Fibroblast of lung (primary cell): Measurements from ENCODE around the gene MTMR6. TPM values are rescaled to one million over a fixed set of nuclear protein-coding genes. Genes with fewer than 3 reads are reported as not detected.
A peak's percentile ranks its signal among the peaks of the same experiment; 100 is the strongest.

Source experiments
- DNase-seq, 2 donors: peaks; one replicate each; pipeline versions ENCODE4 v3.0.0 to v3.0.0-alpha.2; 2010; ENCODE audit warnings: low read depth in 2 of 2
- H2AFZ ChIP-seq: 2 replicates; pipeline ENCODE4 v1.5.1; 2012; ENCODE audit warnings: low read length, control low read depth, inconsistent platforms
- H3K27ac ChIP-seq: 2 replicates; pipeline ENCODE4 v1.5.1; 2011; ENCODE audit warnings: low read length, control low read depth; ENCODE audit not compliant: insufficient read depth
- H3K27me3 ChIP-seq: 2 replicates; pipeline ENCODE4 v1.5.1; 2011; ENCODE audit warnings: mild to moderate bottlenecking, low read length; ENCODE audit not compliant: control insufficient read depth, insufficient read depth
- H3K36me3 ChIP-seq: 2 replicates; pipeline ENCODE4 v1.5.1; 2011; ENCODE audit warnings: low read length; ENCODE audit not compliant: control insufficient read depth, insufficient read depth
- H3K4me1 ChIP-seq: 2 replicates; pipeline ENCODE4 v1.5.1; 2011; ENCODE audit warnings: low read length; ENCODE audit not compliant: control insufficient read depth, insufficient read depth; ENCODE audit errors: extremely low read depth
- H3K4me2 ChIP-seq: 2 replicates; pipeline ENCODE4 v1.5.1; 2011; ENCODE audit warnings: low read length, control low read depth; ENCODE audit not compliant: insufficient read depth; ENCODE audit errors: extremely low read depth
- H3K4me3 ChIP-seq, 4 experiments: fragments of 200-600 bp in 1 of 4; sonication (generic) in 1 of 4; replicated peaks in 1 of 4; 2 replicates each; pipeline ENCODE4 v1.5.1; 2011 to 2016; ENCODE audit warnings: low read length in 4 of 4, low read depth in 3 of 4, mild to moderate bottlenecking in 3 of 4, control low read depth in 2 of 4, inconsistent platforms in 1 of 4, mixed read lengths in 1 of 4; ENCODE audit not compliant: insufficient read depth in 1 of 4; ENCODE audit errors: control extremely low read depth in 1 of 4
- H3K79me2 ChIP-seq: 2 replicates; pipeline ENCODE4 v1.5.1; 2012; ENCODE audit warnings: mild to moderate bottlenecking, low read length, inconsistent platforms; ENCODE audit not compliant: control insufficient read depth, insufficient read depth
- H3K9ac ChIP-seq: 2 replicates; pipeline ENCODE4 v1.5.1; 2011; ENCODE audit warnings: mild to moderate bottlenecking, low read length, control low read depth; ENCODE audit not compliant: insufficient read depth
- H3K9me3 ChIP-seq: 2 replicates; pipeline ENCODE4 v1.5.1; 2012; ENCODE audit warnings: low read depth, low read length; ENCODE audit not compliant: control insufficient read depth, insufficient read depth
- H4K20me1 ChIP-seq: 2 replicates; pipeline ENCODE4 v1.5.1; 2011; ENCODE audit warnings: low read length; ENCODE audit not compliant: control insufficient read depth, insufficient read depth; ENCODE audit errors: extremely low read depth
- EZH2 ChIP-seq: IDR thresholded peaks from 2 replicates; pipeline ENCODE4 v1.5.1; 2012; ENCODE audit warnings: low read length, control low read depth, mild to moderate bottlenecking; ENCODE audit errors: missing control alignments
- polyA plus RNA-seq, 2 donors: library from polyadenylated mRNA; depleted of rRNA in 1 of 2; stranded (reverse) in 1 of 2; unstranded in 1 of 2; fragments of >200 nt; gene quantifications; 2 replicates each; pipeline ENCODE4 v1.2.1, GENCODE V29; 2011 to 2012; ENCODE audit warnings: missing spikeins in 1 of 2
- total RNA-seq: library from RNA; depleted of rRNA; stranded (reverse); fragments of >200 nt; gene quantifications from 2 replicates; pipeline ENCODE4 v1.2.1, GENCODE V29; 2014
- TF ChIP-seq, protein P1 (sequence below), 2 donors: IDR thresholded peaks in 1 of 2; conservative IDR thresholded peaks in 1 of 2; 1 replicate in 1 of 2; 2 replicates in 1 of 2; pipeline ENCODE4 v1.5.1; 2011 to 2012; ENCODE audit warnings: low read length in 2 of 2, control low read depth in 1 of 2, inconsistent platforms in 1 of 2, low read depth in 1 of 2, mild to moderate bottlenecking in 1 of 2

Gene MTMR6
- total and polyA plus RNA-seq, 2 donors (not counting 1 experiment from before 2014, with no cell fraction given) = 20.7 to 22.5 TPM

DNA sequence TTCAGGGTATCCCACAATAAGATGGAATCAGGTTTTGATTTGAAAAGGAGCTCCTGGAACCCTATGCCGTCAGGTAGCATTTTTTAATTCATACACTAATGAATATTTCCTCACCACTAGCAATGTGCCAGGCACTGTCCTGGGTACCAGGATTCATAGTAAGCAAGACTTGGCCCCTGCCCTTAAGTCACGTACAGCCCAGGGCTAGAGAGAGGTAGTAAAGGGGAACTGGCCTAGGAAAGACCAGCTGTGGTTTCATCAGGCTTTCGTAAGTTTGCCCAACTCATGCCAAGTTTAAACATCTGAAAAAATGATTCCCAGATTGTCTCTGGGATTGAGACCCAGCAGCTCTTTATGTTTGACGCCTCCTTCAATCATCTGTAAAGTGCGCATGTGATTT lies 69.3 kb downstream of the MTMR6 start:
- Histone ChIP-seq H3K9ac (no peak overlapping the region), H3K27ac (no peak overlapping the region), H3K79me2 (no peaks in the 10 kb centered on the region), H3K4me1 (no peaks in the 10 kb centered on the region), H3K36me3 (no peaks in the 10 kb centered on the region), H3K27me3 (no peaks in the 10 kb centered on the region), H4K20me1 (no peaks in the 10 kb centered on the region), H3K9me3 (no peaks in the 10 kb centered on the region), H2AFZ (no peak overlapping the region), H3K4me3 (no peak overlapping the region), H3K4me2 (no peak overlapping the region)
- DNase-seq = no peak
- no peak for TF ChIP-seq EZH2
- TF ChIP-seq, protein P1, sequence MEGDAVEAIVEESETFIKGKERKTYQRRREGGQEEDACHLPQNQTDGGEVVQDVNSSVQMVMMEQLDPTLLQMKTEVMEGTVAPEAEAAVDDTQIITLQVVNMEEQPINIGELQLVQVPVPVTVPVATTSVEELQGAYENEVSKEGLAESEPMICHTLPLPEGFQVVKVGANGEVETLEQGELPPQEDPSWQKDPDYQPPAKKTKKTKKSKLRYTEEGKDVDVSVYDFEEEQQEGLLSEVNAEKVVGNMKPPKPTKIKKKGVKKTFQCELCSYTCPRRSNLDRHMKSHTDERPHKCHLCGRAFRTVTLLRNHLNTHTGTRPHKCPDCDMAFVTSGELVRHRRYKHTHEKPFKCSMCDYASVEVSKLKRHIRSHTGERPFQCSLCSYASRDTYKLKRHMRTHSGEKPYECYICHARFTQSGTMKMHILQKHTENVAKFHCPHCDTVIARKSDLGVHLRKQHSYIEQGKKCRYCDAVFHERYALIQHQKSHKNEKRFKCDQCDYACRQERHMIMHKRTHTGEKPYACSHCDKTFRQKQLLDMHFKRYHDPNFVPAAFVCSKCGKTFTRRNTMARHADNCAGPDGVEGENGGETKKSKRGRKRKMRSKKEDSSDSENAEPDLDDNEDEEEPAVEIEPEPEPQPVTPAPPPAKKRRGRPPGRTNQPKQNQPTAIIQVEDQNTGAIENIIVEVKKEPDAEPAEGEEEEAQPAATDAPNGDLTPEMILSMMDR (conservative IDR thresholded peaks at IDR 0.05 in 1 of 2, IDR thresholded peaks at IDR 0.05 in 1 of 2; ENCODE audit: low read depth in 1 of 2, low read length in 2 of 2) = no peak

DNA sequence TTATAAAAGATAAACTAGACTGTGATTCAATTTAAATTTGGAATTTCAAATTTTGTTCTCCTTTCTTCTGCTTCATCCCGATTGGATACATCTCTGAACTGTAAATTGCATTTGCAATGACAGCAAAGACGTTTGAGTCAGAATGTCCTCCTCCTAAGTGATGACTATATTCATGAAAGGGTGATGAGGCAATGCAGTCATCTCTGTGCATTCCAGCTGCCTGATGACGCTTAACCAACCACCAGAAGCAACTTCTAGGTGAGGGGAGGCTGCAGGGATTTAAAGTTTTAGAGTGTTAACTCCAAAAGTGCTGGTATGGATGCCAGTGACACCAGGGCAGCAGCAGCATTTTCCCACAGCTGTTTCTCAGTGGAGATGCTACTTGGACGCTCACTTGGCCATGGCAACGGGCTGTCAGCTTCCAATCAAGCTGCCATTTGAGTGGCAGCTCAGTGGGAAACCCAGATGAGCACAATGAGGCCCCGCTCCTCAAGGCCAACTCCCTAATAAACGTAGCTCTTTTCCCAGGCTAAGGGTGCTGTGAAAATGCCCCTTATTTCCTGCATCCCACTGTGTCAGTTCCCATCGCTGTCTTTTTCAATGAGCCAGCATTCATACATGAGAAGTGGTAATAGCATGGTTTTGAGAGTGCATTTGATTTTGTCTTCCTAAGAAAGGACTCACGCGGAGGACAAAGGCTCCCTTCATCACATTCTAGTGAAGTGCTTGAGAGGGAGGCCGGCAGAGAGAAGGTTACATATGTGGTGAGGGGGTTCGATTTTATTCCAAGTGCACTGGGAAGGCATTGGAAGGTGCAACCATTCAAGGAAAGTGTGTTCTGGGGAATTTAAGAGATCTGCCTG lies 70.0 kb downstream of the MTMR6 start:
- Histone ChIP-seq H3K9me3 (no peaks in the 10 kb centered on the region), H2AFZ (no peak overlapping the region), H3K36me3 (no peaks in the 10 kb centered on the region), H3K79me2 (no peaks in the 10 kb centered on the region), H4K20me1 (no peaks in the 10 kb centered on the region), H3K27ac (no peak overlapping the region), H3K27me3 (no peaks in the 10 kb centered on the region), H3K4me2 (no peak overlapping the region), H3K4me1 (no peaks in the 10 kb centered on the region), H3K4me3 (no peak overlapping the region), H3K9ac (no peak overlapping the region)
- DNase-seq = peak; percentile 28 to 62
- TF ChIP-seq EZH2 = no peak
- TF ChIP-seq, protein P1 (conservative IDR thresholded peaks at IDR 0.05 in 1 of 2, IDR thresholded peaks at IDR 0.05 in 1 of 2; ENCODE audit: low read depth in 1 of 2, low read length in 2 of 2) = no peak

DNA sequence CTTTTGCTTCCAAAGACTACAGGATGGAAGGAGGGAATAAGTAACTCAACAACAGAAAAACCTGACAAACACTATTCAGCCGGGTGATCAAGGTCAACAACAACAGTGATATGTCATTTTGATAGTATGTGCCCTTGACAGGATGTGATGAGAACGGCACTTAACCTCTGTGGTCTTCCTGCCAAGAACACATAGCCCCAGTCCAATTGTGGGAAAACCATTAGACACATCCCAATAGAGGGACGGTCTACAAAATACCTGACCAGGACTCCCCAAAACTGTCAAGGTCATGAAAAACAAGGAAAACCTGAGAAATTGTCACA lies 72.1 kb downstream of the MTMR6 start:
- Histone ChIP-seq H3K27ac (no peak overlapping the region), H3K4me1 (no peaks in the 10 kb centered on the region), H3K27me3 (no peaks in the 10 kb centered on the region), H3K4me3 (no peak overlapping the region), H3K9me3 (no peaks in the 10 kb centered on the region), H3K4me2 (no peak overlapping the region), H2AFZ (no peak overlapping the region), H4K20me1 (no peaks in the 10 kb centered on the region), H3K79me2 (no peaks in the 10 kb centered on the region), H3K9ac (no peak overlapping the region), H3K36me3 (no peaks in the 10 kb centered on the region)
- TF ChIP-seq, protein P1 (conservative IDR thresholded peaks at IDR 0.05 in 1 of 2, IDR thresholded peaks at IDR 0.05 in 1 of 2; ENCODE audit: low read depth in 1 of 2, low read length in 2 of 2) = no peak
- TF ChIP-seq EZH2 = no peak
- DNase-seq = no peak
